NCI-H128 (cell line): ENCODE measurements around the gene ANKRD13D.
A peak's percentile ranks its signal among the peaks of the same experiment; 100 is the strongest.
"Not testable (repeated sequence)": the region's sequence is repeated elsewhere in the genome, so short reads cannot be mapped to it uniquely, and the experiment has no call there.

ENCODE experiments used
- DNase-seq: peaks from one replicate; lab custom pipeline; 2025; ENCODE audit not compliant: unreplicated experiment; lab: John Stamatoyannopoulos, UW

Gene ANKRD13D

DNA sequence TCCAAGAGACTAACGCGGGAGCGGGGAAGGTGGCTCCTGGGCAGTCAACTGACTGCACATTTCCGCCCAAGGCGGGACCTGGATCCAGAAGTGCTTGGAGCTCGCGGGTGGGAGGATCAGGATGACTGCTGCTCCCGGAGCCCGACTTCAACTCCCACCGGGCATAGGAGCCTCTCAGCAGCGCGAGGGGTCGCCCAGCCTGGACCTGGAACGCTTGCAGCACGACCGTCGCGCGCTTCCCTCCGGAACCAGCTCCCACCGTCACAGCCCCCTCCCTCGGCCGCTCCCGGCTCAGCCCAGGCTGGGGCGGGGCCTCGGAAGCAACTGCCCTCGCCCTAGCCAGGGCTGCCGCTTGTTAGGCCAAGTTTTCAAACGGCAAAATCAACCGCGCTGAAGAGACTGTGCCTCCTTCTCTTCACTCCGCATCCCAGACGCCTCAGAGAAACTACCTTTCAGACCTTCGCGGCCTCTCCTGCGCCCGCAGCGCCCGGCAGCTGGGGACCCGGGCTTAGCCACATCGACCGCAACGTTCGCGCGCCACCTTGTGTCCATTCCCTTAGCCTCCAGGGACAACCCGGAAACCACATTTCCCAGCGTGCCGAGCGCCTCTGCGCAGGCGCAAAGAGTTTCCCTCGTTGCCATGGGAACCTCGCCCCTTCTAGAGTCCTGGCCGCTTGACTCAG, 28.2 kb downstream of the ANKRD13D start:
- peak; percentile 99 for DNase-seq

DNA sequence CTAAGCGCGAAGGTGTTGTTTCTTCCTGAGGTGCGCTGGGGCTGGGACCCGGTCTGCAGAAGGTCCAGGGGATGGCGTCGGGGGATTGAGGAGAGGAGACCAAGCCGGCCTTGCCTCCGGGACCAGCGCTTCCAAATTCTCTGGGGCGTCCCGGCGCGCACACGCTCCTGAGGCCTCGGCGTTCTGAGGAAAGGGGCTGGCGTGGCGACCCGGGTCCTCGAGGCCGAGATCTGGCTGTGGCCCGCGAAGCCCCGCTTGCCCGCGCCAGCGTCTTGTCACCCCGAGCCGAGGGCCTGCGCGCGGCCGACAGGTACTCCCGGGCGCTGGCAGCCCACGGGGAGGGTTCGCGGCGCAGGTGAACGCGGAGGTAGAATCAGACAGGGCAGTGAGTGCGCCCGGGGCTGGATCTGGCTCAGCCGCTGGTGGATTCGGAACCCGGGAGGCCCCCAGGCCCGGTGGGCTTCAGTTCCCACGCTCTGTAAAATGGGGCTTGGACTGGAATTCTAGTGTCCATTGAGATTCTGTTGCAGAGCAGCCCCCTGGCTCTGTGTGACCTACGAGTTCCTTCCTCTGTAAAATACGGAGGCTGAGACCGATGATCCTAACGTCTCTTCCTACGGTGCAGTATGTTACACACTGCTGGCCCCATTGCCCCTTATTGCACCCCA, 28.9 kb downstream of the ANKRD13D start:
- no peak for DNase-seq

DNA sequence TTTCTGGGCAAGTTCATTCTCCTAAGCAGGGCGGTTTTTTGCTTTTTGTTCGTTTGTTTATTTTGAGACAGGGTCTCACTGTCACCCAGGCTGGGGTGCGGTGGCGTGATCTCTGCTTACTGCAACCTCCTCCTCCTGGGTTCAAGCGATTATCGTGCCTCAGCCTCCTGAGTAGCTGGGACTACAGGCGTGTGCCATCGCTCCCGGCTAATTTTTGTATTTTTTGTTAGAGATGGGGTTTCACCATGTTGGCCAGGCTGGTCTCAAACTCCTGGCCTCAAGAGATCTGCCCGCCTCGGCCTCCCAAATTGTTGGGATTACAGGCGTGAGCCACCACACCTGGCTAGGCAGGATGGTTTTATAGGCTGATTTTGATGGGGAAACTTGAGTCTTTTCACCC, 29.8 kb downstream of the ANKRD13D start:
- DNase-seq = not testable (repeated sequence)

DNA sequence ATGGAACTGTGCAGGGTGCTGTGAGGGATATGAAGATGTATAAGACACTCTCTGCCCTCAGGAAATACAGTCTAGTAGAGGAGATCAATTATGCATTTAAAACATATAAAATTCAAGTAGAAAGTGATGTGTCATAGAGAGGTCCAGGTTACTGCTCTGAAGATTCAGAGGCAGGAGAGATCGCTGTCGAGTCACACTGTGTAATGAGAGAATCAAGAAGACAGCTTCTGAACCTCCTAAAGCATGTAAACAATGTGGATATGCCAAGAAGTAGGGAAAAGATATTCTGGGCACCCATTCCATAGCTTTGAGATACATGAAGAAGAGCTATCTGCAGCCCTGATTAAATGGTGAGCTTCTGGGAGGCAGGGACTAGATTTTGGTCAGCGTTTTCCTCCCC, 30.9 kb downstream of the ANKRD13D start:
- DNase-seq = no peak

DNA sequence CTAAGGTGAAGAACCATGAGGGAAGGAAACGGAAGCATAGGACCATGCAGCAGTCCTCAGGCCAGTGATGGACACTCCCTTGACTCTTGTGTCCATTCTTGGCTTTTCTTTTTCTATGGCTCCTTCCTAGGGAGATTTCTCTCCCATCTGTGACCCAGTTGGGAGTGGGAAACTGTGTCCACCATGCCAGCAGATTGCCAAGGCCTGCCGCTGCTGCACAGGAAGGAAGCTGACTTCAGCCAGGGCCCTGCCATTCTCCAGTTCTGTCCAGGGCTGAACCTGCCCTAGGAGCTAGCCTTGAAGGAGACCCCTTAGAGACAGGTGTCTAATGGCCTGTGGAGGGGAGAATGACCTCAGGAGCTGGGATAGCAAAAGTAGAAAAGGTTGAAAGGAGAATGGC, 31.6 kb downstream of the ANKRD13D start:
- DNase-seq = no peak

DNA sequence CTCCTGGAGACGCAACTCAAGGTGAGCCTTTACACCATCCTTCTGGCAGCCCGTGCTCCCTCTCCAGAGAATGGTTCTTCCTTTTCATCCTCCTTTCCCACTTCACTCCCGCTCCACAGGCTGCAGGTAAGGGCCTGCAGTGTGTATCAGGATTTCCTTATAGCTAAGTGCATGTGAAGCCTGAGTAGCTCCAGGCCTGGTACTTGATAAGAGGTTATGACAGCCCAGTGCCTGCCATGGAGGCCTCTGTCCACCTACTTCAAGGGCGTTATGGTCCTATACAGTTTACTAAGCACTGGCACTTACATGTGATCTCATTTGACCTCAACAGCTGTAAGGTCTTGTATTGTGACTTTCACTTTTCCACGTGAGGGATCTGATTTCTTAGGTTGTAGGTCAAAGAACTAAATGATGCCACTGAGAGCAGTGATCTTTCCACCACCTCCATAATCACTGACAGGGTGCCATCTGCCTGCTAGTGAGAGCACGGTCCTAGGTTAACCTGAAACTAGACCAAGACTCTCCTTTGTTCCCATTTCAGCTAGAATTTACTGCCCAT, 32.3 kb downstream of the ANKRD13D start:
- no peak for DNase-seq

DNA sequence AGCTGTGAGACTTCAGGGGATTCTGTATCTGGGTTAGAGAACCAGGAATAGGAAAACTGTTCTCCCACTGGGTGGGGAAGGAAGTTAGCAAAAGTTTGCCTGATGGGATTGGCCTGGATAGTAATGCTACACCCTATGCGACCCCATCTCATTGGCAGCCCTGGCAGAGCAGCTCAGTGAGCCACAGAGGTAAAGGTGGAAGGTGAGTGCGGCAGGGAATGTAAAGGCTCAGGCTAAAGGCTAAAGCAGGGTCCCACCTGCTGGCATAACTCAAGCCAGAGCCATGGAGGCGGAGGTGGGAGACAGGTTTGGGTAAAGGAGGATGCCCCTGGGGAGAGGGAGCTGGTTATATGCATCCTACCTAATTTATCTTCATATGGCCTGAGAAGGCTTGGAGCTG, 32.9 kb downstream of the ANKRD13D start:
- no peak for DNase-seq

DNA sequence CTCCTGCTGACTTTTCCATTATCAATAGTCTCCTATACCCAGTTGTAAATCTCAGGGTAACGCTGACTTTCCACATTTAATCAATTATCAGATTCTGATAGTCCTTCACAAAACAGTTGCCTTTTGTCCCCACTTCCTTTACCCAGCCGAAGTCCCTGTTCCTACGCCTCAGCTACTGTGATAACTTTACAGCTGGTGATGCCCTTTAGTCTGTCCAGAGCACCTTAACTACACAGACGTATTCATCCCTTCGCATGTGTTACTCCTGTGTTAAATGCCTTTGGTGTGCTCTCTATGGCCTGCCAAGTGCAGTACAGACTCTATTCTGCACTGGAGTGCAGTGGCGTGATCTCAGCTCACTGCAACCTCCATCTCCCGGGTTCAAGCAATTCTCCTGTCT, 34.4 kb downstream of the ANKRD13D start:
- DNase-seq = no peak

DNA sequence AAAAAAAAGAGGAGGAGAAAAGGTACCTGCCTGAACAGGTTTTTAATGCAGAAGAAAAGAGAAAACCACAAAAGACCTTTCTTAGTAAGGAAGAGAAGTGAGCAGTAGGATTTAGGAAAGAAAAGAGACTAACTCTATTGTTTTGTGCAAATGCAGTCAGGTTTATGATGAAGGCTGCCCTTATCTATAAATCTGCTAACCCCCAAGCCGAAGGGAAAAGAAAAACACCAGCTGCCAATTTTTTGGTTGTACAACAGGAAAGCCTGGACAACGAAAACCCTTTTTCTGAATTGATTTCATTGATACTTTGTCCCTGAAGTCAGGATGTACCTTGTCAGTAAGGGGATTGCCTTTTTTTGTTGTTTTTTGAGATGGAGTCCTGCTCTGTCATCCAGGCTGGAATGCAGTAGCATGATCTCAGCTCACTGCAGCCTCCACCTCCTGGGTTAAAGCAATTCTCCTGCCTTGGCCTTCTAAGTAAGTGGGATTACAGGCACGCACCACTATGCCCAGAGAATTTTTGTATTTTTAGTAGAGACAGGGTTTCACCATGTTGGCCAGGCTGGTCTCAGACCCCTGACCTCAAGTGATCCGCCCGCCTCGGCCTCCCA, 43.1 kb downstream of the ANKRD13D start:
- no peak for DNase-seq

DNA sequence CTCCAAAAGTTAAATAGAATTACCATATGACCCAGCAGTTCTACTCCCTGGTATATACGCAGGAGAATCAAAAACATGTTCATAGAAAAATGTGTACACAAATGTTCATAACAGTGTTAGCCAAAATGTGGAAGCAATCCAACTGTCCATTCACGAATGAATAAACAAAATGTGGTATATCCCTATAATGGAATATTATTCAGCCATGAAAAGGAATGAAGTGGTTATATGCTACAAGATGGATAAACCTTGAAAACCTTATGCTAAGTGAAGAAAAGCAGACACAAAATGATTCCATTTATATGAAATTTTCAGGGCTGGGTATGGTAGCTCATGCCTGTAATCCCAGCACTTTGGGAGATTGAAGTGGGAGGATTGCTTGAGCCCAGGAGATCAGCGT, 48.2 kb downstream of the ANKRD13D start:
- no peak for DNase-seq

DNA sequence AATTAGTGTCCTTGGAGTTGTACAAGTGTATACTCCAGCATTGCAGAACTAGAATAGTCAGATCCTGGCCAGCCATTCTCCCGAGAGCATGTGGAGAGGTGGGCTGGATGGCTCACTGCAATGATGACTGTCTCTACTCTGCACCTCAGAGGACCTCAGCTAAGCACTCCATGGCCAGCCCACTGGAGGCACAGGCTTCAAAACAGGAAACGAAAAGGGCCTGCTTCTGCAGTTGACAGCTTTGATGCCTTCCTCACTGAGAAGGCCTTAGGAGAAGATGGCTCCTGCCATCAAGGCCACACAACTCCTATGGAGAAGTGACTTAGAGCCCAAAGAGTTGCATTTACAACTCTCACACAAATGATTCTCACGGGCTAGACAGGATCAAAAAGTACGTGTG, 55.2 kb downstream of the ANKRD13D start:
- no peak for DNase-seq

DNA sequence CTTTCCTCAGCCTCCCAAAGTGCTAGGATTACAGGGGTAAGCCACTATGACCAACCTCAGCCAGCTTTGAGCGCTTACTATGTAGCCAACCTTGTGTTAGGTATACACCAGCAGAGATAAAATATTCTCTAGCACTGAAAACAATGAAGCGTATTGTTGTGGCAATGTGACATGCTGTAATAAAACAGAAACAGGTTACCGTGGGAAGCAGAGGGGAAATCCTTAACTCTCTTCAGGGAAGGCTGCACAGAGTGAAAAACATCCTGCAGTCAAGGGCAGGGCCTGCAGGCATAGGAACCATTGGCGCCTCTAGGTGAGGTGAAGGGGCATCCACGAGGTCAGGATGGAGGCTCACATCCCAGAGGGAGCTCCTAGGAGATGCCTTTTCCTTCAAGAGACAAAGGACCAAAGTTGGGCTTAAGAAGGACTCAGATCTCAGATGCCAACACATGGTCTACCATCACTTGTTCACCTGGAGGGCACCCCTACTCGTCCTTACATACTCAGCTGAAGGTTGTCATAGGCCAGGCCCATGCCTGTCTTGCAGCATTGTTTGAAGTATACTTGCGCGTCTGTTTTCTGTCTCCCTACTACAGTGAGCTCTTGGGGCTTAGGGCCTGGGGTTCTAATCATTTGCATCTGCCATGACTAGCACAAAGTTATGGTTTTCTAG, 56.3 kb downstream of the ANKRD13D start:
- no peak for DNase-seq

DNA sequence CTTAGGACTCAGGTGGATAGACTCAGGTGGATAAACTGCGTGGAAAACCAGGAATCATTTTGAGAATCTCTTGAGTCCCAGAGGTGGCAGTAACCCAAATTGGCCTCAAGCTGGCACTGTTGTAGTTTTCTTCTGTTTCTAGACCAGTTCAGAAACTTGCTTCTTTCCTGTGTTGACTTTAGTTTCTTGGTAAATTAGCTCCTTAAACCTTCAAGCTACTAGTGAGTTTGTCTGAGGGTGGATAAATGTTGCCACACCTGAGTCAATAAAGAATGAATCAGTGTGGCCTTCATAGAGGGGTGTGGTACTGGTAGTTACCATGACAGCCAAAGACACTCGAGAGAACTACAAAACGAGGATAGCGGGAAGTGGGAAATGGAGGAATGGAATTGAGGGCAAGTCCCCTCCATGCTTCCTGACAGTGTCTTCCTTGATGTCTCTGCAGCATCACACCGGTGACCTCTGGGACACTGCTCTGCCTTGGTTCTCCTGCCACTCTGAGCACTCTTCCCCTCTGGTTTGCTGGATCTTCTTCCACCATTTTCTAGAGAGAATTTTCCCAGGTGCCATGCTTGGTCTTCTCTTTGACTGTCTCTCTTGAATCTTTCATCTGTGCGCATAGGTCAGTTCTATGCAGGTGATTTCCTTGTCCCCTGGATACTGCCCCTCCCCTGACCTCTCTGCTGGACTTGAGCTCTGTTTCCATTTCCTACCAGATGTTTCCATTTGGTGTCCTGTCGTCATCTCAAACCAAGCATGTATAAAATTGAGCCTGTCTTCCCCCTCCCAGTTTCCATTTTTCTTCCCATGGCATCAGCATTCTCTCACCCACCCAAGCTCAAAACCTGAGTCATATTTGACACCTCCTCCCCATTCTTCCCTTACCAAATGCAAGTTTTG, 57.1 kb downstream of the ANKRD13D start:
- DNase-seq = no peak

DNA sequence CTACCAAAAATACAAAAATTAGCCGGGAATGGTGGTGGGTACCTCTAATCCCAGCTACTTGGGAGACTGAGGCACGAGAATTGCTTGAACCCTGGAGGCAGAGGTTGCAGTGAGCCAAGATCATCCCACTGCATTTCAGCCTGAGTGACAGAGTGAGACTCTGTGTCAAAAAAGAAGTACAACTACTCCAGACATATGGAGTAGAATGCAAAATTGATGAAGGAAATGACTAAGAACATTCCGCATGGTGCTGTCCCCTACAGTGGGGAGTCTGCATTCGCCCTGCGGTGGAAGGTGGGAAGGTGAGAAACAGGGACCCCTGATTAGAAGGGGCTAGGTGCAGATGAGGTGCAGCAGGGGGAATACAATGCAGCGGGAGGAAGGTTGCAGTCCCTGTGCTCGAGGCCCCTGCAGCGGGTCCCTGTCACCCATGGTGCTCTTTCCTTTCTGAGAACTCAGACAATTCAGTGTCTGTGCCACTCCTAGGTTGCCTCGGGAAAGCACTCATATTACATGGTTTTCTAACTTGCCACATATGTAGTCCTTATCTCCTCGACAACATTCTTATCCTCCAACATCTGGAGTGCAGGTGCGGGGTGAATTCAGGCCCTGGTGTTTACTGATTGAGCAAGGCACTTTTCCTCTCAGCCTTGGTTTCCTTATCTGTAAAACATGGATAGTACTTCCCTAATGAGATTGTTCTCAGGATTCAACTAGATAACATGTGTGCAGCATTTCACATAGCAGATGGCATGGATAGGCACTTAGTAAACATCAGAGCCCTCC, 59.1 kb downstream of the ANKRD13D start:
- DNase-seq = no peak

DNA sequence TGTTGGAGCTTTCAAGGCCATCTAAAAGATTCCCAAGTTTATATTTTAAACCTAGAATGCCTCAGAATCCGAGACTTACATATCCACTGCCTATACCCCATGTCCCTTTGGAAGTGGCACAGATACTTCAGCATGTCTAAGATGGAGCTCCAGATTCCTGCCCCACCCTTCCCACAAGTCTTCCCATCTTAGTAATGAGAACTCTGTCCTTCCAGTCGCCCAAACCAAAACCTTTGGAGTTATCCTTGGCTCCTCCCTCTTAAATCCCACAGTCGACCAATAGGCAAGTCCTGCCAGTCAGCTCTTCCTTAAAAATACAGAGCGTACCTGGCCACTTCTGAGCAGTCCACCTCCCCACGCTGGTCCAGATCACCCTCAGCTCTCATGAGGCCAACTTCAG, 59.9 kb downstream of the ANKRD13D start:
- DNase-seq = no peak

DNA sequence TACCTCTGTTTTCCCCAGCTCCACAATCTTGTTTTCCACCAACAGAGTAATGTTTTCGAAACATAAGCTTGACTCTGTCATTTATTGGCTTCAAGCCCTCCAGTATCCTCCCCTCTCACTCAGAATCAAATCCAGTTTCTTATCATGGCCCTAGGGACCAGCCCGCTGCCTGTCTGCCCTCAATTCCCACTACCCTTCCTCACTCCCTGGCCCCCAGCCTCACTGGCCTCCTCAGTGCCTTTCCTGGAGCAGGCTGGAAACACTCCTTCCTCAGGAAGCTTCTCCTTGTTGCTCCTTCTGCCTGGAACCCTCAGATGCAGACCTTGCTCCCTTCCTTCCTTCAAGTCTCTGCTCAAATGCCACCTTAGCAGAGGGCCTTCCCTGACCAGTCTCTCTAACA, 60.4 kb downstream of the ANKRD13D start:
- no peak for DNase-seq

DNA sequence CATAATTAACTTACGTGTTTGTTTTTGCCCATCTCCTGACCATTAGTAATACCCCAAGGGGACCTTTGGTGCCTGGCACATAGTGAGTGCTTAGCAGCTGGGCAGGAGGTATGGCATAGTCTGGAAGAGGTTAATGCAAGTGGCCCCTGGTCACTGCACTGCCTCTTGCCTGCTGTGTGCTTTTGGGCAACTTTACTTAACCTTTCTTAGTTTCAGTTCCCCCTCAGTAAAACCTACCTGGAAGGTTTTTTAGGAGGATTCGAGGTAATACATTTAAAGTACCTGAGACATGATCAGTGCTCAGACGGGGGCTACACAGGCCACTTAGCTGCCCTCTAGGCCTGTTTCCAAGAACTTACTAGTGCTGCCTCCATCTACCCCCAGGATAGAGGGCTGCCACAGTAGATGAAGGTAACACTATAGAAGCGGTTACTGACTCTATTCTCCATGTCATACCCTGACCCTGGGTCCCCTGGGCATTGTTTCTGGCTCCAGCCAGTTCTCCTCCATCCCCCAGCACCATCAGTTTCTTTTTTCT, 60.9 kb downstream of the ANKRD13D start:
- DNase-seq = no peak

DNA sequence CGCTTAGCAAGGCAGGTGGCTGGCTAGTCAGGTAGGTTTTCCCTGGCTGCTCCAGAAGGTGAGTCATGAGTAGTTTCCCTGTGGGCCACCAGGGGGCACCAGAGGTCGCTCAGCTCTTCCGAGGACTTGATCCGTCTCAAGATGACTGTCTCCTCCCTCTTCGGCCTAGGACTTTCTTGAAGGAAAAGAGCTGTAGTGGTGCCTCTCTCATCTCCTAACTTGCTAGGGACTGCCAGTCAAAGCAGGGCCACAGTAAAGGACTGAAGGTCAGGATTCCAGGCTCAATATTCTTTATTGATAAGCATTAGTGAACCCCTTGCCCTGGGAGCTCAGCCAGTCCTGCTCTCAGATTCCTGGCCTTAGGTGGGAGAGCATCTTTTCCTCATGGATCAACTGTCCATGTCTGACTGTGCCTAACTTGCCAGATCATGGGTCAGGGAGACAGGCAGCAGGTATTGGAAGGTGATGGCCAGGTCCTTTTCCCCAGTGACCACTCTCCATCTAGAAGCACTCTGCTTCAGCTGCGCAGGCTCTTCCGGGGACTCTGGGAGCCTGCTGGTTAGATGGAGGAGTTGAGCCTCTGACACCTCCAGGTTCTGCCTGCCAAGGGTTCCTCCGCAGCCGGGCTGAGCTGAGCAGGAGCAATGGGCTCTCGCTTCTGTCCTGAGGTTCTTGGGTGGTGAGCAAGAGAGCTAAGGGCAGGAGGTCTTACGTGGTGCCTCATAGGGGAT, 62.3 kb downstream of the ANKRD13D start:
- DNase-seq = no peak
